ENCODE results near the gene ANKRD24.

DNA sequence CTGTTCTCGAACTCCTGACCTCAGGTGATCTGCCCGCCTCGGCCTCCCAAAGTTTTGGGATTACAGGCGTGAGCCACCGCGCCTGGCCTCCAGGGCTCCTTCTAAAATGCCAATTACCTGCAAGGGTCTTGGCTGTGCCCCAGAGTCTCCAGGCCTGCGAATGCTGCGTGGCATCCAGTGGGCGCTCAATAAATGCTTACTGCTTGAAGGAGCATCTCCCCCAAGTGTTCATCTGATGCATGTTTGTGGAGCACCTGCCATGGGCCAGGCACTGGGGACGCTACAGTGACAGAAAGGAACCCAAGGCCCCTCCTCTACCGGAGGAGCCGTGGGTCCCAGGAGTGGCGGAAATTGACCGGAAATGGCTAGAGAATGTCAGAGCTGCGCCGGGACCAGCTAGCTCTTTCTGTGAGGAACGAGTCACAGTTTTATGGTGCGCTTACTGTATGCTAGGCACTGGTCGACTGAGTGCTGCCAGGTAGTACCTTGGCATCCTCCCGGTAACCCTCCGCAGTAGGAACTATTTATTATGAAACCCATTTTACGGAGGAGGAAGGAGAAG is 14.2 kb downstream of the ANKRD24 start:
- TF ChIP-seq, protein P1, sequence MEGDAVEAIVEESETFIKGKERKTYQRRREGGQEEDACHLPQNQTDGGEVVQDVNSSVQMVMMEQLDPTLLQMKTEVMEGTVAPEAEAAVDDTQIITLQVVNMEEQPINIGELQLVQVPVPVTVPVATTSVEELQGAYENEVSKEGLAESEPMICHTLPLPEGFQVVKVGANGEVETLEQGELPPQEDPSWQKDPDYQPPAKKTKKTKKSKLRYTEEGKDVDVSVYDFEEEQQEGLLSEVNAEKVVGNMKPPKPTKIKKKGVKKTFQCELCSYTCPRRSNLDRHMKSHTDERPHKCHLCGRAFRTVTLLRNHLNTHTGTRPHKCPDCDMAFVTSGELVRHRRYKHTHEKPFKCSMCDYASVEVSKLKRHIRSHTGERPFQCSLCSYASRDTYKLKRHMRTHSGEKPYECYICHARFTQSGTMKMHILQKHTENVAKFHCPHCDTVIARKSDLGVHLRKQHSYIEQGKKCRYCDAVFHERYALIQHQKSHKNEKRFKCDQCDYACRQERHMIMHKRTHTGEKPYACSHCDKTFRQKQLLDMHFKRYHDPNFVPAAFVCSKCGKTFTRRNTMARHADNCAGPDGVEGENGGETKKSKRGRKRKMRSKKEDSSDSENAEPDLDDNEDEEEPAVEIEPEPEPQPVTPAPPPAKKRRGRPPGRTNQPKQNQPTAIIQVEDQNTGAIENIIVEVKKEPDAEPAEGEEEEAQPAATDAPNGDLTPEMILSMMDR (IDR thresholded peaks at IDR 0.05), result no peak
- no peak for TF ChIP-seq POLR2A (IDR thresholded peaks at IDR 0.05)

All from testis (tissue), 2 donors.